NK-92 (cell line): Measurements from ENCODE around the gene NOVA2.

Source experiments
- DNase-seq: peaks from one replicate; lab custom pipeline; 2025; ENCODE audit not compliant: unreplicated experiment; lab: John Stamatoyannopoulos, UW

The NOVA2 gene

DNA sequence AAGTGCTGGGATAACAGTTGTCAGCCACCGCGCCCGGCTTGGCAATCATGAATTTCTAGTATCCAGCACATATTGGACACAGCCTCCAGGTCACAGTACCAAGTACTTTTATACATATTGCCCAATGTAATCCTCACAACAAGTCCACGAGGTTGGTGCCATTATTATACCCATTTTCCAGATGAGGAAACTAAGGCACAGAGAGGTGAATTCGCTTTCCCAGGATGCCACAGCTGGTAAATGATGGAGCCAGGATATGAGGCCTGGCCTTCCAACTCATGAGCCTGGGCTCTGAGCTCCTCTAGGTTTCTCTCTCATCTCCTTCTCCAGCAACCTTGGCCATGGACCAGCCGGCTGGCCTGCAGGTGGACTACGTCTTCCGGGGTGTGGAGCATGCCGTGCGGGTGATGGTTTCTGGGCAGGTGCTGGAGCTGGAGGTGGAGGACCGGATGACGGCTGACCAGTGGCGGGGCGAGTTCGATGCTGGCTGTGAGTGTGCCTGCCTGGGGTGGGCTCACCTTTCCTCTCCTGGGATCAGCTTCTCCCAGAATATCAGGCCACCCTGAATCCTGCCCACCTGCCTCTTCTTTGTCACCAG lies 29.1 kb upstream of the NOVA2 start:
- no peak for DNase-seq

DNA sequence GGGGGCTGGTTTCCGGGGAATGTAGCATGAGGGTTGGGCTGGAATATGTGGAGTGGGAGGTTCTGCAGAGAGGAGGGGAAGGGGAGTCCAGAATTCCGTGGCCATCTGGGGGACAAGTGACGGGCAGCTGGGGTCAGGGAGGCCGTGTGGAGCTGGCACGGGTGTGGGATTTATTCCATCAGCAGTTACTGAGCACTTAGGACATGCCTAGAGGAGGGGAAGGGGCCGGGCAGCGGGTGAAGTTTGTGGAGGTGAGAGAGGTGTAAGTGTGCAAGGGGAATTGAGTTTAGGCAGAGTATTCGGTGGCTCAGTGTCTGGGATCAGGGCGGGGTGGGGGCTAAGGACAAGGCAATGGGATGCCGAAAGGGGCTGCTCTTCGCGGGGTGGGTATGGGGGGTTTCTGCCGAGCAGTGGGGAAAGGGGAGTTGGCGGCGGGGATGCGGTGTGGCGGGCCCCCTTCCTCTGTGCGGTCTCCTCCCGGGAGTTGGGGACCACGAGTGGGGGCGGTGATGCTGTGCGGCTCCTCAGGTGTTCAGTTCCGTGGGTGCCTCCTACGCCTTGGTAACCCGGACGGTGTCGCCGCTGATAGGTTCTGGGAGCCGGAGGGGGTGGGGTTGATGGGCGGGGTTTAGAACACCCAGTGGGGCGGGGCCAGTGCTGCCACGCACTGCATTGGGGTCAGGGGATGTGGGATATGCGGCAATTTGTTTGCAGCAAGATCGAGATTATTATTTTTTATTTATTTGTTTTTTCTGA lies 27.0 kb upstream of the NOVA2 start:
- no peak for DNase-seq

DNA sequence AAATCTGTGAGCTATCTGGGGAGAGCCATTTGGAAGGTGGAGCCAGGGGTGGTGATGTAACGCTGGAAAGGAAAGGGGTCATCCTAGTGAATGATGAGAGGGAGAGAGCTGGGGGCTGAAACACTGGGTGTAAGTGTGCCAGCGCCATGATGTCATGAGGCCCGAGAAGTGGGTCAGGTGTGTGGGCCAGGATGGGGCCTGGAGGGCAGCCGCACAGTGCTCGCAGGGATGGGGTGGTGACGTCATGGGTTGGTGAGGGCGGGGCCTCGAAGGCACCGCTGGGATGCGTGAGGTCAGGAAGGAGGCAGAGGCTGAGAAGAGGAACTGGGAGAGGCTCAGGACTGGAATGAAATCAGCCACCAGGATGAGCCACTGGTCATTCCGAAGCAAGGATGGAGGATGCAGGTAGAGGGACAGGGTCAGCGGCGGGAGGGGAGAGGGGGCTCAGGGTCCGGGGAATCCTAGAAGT lies 26.0 kb upstream of the NOVA2 start:
- DNase-seq, result no peak

DNA sequence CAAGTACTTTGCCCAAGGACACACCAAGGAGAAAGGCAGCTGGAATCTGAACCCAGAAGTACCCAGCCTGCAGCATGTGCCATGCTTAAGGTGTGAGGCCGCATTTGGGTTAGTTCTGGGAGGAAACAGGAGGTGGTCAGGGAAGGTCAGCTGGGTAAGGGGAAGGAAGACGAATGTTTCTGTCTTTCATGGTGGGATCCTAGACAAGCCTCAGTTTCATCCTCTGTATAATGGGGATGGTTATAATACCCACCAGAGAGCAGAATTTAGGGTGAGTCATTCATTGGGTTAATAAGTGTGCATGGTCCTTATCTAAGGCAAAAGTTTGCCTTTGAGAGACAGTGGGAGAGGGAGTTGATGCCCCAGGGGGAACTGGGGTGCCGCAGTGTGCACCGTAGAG lies 25.2 kb upstream of the NOVA2 start:
- DNase-seq, result no peak

DNA sequence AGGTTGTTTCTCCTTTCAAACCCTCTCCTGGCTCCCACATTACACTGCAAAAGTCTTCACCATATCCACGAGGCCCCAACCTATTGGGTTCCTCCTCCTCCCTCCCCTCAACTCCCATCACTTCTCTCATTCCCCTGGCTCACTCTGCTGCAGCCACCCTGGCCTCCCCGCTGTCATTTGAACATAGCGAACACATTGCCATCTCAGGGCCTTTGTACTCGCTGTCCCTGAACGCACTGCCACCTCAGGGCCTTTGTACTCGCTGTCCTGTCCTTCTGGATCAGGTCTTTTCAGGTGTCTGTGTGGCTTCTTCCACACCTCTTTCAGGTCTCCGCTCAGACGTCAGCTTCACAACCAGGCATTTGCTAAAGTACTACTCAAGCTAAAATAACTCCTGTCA lies 23.3 kb upstream of the NOVA2 start:
- no peak for DNase-seq

DNA sequence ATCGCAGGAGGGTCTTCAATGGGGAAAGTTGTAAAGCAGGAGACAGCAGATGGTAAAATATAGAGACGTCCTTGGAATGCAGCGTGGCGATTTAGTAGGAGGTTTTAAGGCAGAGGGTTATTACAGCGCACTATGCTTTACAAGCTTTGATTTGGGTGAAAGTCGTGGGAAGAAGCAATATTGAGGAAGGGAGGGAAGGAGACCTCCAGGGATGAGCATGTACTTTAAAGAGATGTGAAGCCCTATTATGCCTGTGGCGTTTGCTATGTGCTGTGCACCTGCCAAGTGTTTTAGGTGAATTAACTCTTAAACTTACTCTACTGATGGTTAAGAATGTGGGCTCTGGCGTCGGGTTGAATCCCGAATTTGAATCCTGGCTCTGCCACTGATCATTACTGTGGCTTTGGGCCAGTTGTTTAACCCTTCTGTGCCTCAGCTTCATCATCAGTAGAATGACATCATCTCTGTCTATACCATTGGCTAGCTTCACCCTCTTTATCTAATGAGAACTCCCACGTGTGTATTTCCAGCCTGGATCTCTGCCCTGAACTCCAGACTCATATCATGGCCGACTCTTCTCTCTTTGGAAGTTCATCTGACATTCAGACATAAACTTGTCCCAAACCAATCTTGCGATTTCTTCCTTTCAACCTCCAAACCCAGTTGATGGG lies 22.2 kb upstream of the NOVA2 start:
- no peak for DNase-seq

DNA sequence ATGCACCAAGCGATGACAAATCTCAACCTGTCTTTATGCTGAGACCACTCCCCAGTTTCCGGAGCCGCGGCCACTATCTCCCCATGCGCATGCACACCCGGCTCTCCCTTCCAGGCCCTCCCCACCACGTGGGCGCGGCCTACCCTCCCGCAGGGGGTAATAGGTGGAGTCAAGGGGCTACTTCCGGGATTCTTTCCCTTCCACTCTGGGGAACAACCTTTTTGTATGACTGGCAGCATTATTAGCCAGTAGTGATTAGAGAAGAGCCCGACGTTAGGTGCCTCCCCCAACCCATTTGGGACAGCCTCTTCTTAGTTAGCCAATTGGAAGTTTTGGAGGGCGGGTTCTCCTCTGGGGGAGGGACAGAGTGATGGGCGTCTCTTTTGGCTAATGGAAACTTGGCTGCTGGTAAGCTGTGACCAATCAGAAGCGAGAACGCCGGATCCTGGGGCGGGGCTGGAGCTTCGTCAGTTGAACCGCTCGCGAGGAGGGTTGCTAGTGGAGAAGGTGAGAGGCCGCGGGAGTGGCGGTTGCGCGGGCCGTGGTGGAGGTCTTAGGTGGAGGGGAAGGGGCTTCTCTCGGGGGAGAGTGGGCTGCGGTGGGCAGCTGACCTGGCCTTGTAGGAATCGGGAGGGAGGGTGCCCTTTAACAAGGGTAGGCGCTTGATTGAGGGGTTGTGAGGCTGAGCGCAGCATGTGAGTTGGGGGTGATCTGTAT lies 21.5 kb upstream of the NOVA2 start, which contains the start of gene CCDC61:
CCDC61 (plus strand) TSS at position 470 of the 717 bp plus-strand sequence. CDS start 7,552 bp downstream, outside the sequence.
- DNase-seq, result peak; percentile 98

DNA sequence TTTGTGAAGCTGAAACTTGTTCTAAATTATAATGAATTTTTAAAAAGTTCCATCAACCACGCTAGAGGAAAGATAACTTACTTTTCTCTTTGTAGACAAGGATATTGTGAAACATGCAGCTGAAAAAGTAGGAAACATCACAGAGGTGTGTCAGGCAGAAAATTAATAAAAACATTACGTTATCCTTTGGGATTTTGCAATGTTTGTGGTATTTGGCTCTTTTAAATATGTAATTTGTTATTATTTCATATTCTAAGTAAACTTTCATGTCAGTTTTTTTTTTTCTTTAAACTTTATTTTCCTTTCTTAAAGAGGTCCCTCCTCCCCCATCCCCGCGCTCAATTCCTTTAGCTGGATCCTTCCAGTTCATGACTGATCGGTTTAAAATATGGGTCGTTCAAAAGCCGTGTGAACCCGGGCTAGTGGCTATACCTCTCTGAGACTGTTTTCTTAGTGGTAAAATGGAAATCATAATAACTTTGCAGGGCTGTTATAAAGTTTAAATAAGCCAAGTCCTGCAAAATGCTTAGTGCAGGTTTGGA lies 20.9 kb upstream of the NOVA2 start:
- no peak for DNase-seq

- no peak for DNase-seq
Observed at GRCh38 chr19:45990113-45990728, 16.6 kb upstream of the NOVA2 start.

DNA sequence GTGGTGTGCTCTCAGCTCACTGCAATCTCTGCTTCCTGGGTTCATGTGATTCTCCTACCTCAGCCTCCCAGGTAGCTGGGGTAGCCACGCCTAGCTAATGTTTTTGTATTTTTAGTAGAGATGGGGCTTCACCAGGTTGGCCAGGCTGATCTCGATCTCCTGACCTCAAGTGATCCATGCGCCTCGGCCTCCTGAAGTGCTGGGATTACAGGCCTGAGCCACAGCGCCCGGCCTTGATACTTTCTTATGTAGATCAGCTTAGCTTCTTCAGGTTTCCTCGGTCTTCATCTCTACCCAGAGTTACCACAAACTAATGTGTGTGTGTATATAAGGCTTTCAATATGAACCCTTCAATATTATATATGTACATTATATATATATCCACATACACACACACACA lies 11.7 kb upstream of the NOVA2 start:
- DNase-seq, result no peak

DNA sequence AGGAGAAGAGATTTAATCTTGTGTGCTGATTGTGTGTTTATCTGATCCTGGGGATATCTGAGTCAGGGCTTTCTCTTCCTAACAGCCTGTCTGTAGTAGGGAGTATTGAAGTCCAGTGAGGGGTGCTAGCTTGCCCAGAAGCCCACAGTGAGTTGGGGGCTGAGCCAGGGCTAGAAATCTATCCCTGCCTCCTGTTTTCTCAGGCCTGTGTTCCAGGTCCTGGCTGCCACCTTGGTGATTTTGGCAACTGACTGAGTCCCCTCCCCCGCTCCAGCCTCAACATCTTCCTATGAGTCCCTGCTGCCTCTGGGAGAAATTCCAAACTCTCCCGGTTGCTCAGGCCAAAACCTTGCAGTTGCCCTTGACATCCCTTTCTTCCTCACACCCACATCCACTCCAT lies 7.7 kb upstream of the NOVA2 start:
- no peak for DNase-seq

DNA sequence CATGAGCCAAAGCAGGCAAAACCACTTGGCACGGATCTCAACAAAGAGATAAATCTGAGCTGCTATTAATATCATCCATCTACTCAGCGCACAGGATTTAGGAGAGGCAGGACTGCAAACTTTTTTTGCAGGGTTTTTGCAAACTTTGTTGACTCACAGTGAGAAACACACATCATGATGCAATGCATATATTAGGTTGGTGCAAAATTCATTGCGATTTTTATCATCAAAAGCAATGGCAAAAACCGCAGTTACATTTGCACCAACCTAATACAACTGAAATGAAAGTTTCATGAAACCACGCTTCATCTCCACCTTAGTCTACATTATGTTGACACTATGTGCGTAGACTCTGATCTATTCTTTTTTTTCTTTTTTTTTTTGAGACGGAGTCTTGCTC lies 4.5 kb upstream of the NOVA2 start:
- DNase-seq, result no peak

DNA sequence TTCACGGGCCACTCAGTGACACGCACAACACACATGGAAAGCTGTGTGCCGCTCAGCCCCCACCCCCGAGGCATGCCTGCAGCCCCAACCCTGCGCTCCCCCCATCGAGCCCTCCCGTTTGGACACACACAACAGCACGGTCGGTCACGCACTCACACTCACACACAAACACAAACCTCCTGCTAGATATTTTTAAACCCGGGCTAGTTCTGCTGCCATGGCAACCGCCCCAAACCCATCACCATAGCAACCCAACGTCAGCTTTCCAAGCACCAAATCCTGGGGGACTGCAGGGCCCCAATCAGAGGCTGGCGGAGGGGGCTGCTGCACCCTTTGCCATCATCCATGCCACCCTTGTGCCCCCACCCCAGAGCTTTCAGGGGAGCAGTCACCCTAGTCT lies 2.5 kb upstream of the NOVA2 start:
- no peak for DNase-seq

DNA sequence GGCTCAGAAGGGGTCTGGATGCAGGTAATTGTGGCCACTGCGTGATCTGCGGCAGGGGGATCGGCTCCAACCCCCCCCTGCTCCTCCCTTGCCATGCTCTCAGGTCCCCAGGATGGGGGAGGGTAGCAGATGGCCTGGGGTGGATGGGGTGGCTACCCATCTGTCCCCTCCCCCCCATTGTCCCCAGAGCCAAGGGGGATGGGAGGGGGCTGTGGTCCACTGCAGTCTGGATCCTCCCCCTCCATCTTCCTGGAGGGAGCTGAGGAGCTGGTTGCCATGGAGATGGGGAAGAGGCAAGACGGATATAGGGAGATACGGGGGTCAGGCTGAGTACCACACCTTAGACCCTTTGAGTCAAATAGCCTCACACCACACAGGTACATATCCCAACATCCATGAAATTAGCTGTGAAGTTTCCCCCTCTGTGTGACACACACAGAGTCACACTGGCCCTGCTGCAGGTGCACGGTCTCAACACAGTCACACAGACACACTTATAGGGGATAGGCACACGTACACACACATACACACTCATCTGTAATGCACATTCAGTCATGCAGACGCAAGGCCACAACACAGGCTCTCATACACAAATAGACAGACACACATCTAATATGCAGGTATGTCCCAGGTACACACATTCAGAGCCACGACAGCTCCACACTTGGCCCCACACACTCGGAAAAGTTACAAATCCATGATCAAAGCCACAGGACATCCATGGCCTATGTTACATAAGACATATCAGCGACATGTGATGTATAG lies 1.8 kb upstream of the NOVA2 start:
- DNase-seq, result no peak

- DNase-seq, result no peak
Observed at GRCh38 chr19:45972947-45973540, 621 bp downstream of the NOVA2 start.

- no peak for DNase-seq
Observed at GRCh38 chr19:45972081-45972946, 1.4 kb downstream of the NOVA2 start.

- no peak for DNase-seq
Observed at GRCh38 chr19:45971260-45971902, 2.3 kb downstream of the NOVA2 start.

- no peak for DNase-seq
Observed at GRCh38 chr19:45969676-45970075, 4.0 kb downstream of the NOVA2 start.
